Mesothelial cell of epicardium (in vitro differentiated cells): ENCODE measurements around the gene C1orf50. TPM values are rescaled to one million over a fixed set of nuclear protein-coding genes. Genes with fewer than 3 reads are reported as not detected.
"Not testable (repeated sequence)": the region's sequence is repeated elsewhere in the genome, so short reads cannot be mapped to it uniquely, and the experiment has no call there.

ENCODE experiments used
- DNase-seq, 2 experiments: peaks; one replicate each; pipeline ENCODE4 v3.0.0; 2021; ENCODE audit warnings: low spot score in 2 of 2; ENCODE audit not compliant: unreplicated experiment in 2 of 2
- H3K27ac Mint-ChIP-seq: 2 replicates; pipeline ENCODE4 v1.8.0; 2021; ENCODE audit warnings: mixed read lengths
- H3K27me3 Mint-ChIP-seq: 2 replicates; pipeline ENCODE4 v1.8.0; 2021; ENCODE audit warnings: low read depth, mixed read lengths
- H3K36me3 Mint-ChIP-seq: 2 replicates; pipeline ENCODE4 v1.8.0; 2021; ENCODE audit warnings: mixed read lengths
- H3K4me1 Mint-ChIP-seq: 2 replicates; pipeline ENCODE4 v1.8.0; 2021; ENCODE audit warnings: mixed read lengths
- H3K4me3 Mint-ChIP-seq: 2 replicates; pipeline ENCODE4 v1.8.0; 2021; ENCODE audit warnings: mild to moderate bottlenecking, moderate library complexity, mixed read lengths
- H3K9me3 Mint-ChIP-seq: 2 replicates; pipeline ENCODE4 v1.8.0; 2021; ENCODE audit warnings: mixed read lengths
- CTCF ChIP-seq: fragments of 200-600 bp; sonication (generic); IDR thresholded peaks from one replicate; pipeline ENCODE4 v1.5.0; 2021; ENCODE audit warnings: antibody characterized with exemption; ENCODE audit not compliant: unreplicated experiment
- total RNA-seq: library from RNA; stranded (reverse); gene quantifications from 3 replicates; pipeline ENCODE4 v1.2.1, GENCODE V29; 2021

C1orf50 gene
- 6.5 to 10.4 TPM (median 7.4 TPM) in 3 replicates for total RNA-seq

- no peak for TF ChIP-seq CTCF
- DNase-seq, result peak; percentile 99
- Mint-ChIP-seq H3K36me3 (peaks cover 7% of the 10 kb centered on the region), H3K27me3 (no peaks in the 10 kb centered on the region), H3K9me3 (no peaks in the 10 kb centered on the region), H3K4me1 (peaks cover 13% of the 10 kb centered on the region), H3K27ac (peak within 1 kb of the TSS; percentile 92), H3K4me3 (no peak within 1 kb of the TSS)
Observed at GRCh38 chr1:42766741-42767509, at the start of gene C1orf50, which contains the start of gene P3H1. Gene C1orf50, plus strand, starts transcription at chr1:42767249. Its CDS starts 63 bp downstream, at chr1:42767312. Gene P3H1, minus strand, starts transcription at chr1:42767028. Its CDS starts 57 bp downstream, at chr1:42766971.

GRCh38 chr1:42720868-42721267, 46.2 kb upstream of the C1orf50 start:
- Mint-ChIP-seq H3K4me3 (no peak overlapping the region), H3K4me1 (no peaks in the 10 kb centered on the region), H3K27me3 (no peaks in the 10 kb centered on the region), H3K36me3 (peaks cover 27% of the 10 kb centered on the region), H3K27ac (no peak overlapping the region), H3K9me3 (peaks cover 9% of the 10 kb centered on the region)
- TF ChIP-seq CTCF, result no peak
- no peak for DNase-seq

- peaks cover 9% of the 10 kb centered on the region for H3K9me3 Mint-ChIP-seq
- H3K4me1 Mint-ChIP-seq, result no peaks in the 10 kb centered on the region
- no peak for TF ChIP-seq CTCF
- no peak overlapping the region for H3K27ac Mint-ChIP-seq
- no peaks in the 10 kb centered on the region for H3K27me3 Mint-ChIP-seq
- DNase-seq, result no peak
- peaks cover 22% of the 10 kb centered on the region for H3K36me3 Mint-ChIP-seq
- no peak overlapping the region for H3K4me3 Mint-ChIP-seq
Observed at GRCh38 chr1:42721926-42722325, 45.1 kb upstream of the C1orf50 start.

GRCh38 chr1:42722403-42722802, 44.6 kb upstream of the C1orf50 start:
- DNase-seq, H3K4me3 Mint-ChIP-seq, H3K9me3 Mint-ChIP-seq, H3K4me1 Mint-ChIP-seq, H3K27me3 Mint-ChIP-seq, H3K27ac Mint-ChIP-seq: not testable (repeated sequence)
- H3K36me3 Mint-ChIP-seq, result peaks cover 22% of the 10 kb centered on the region

GRCh38 chr1:42723511-42723910, 43.5 kb upstream of the C1orf50 start:
- H3K27ac Mint-ChIP-seq, result no peak overlapping the region
- no peak overlapping the region for H3K4me3 Mint-ChIP-seq
- H3K27me3 Mint-ChIP-seq, result no peaks in the 10 kb centered on the region
- no peak for TF ChIP-seq CTCF
- DNase-seq, result no peak
- H3K9me3 Mint-ChIP-seq, result peaks cover 9% of the 10 kb centered on the region
- peaks cover 17% of the 10 kb centered on the region for H3K36me3 Mint-ChIP-seq
- no peaks in the 10 kb centered on the region for H3K4me1 Mint-ChIP-seq

- H3K4me1 Mint-ChIP-seq, H3K27ac Mint-ChIP-seq, H3K4me3 Mint-ChIP-seq: not testable (repeated sequence)
Observed at GRCh38 chr1:42725820-42726219, 41.2 kb upstream of the C1orf50 start.

More at GRCh38 chr1:42725820-42726219, 41.2 kb upstream of the C1orf50 start:
- not testable (repeated sequence) for DNase-seq, H3K27me3 Mint-ChIP-seq, H3K9me3 Mint-ChIP-seq
- H3K36me3 Mint-ChIP-seq, result peaks cover 11% of the 10 kb centered on the region
